Testis (tissue), 3 donors: ENCODE results near the gene SLCO1B3. TPM values are rescaled to one million over a fixed set of nuclear protein-coding genes. Genes with fewer than 3 reads are reported as not detected.

Experiments used
- DNase-seq: peaks from one replicate; pipeline ENCODE4 v3.0.0-alpha.2; 2019
- H3K27ac ChIP-seq, 2 donors: fragments of 200-600 bp; sonication (generic); one replicate each; pipeline ENCODE4 v1.5.1; 2019
- H3K27me3 ChIP-seq: fragments of 200-600 bp; sonication (generic); one replicate; pipeline ENCODE4 v1.5.1; 2019
- H3K36me3 ChIP-seq: fragments of 200-600 bp; sonication (generic); one replicate; pipeline ENCODE4 v1.5.1; 2017; ENCODE audit warnings: low read depth; ENCODE audit errors: missing control alignments
- H3K4me1 ChIP-seq: fragments of 200-600 bp; sonication (generic); one replicate; pipeline ENCODE4 v1.5.1; 2019
- H3K4me3 ChIP-seq, 2 donors: fragments of 200-600 bp; sonication (generic); one replicate each; pipeline ENCODE4 v1.5.1; 2017 to 2019
- H3K9me3 ChIP-seq: fragments of 200-600 bp; sonication (generic); one replicate; pipeline ENCODE4 v1.5.1; 2017
- CTCF ChIP-seq, 3 experiments: fragments of 450-650 bp in 2 of 3; fragments of 200-600 bp in 1 of 3; sonication (generic) in 1 of 3; IDR thresholded peaks; one replicate each; pipeline ENCODE4 v1.5.1; 2016 to 2019; ENCODE audit warnings: antibody characterized with exemption in 3 of 3, mild to moderate bottlenecking in 2 of 3, moderate library complexity in 1 of 3
- POLR2A ChIP-seq: fragments of 450-650 bp; IDR thresholded peaks from one replicate; pipeline ENCODE4 v1.6.1; 2017; ENCODE audit warnings: antibody characterized with exemption, mild to moderate bottlenecking, moderate library complexity
- WGBS, 2 donors: methylation state at CpG; one replicate each; pipeline ENCODE4 v1.1.5; 2018; 5-methylcytosine and 5-hydroxymethylcytosine counted together
- intact Hi-C: fragments of 100-400 bp; cut with DNase I; formaldehyde crosslinking; loops from one replicate; pipeline ENCODE4 v1.15.1; 2023; ENCODE audit warnings: low total_unique reads
- polyA plus RNA-seq: library from polyadenylated mRNA; stranded (reverse); fragments of 350-450 nt; fragmentation: Illumina TruSeq; extraction: RNeasy Lipid Tissue Mini Kit (QIAGEN cat#74804); gene quantifications from one replicate; pipeline ENCODE4 v1.2.3, GENCODE V29; 2014; ENCODE audit warnings: low read depth, low replicate concordance; ENCODE audit not compliant: insufficient read depth
- small RNA-seq, 2 donors: library from RNA; depleted of rRNA; stranded (forward); fragments of <200 nt; gene quantifications; one replicate each; pipeline ENCODE3, GENCODE V24; 2016
- total RNA-seq, 2 donors: library from RNA; depleted of rRNA; stranded (reverse); fragments of >200 nt; gene quantifications; one replicate each; pipeline ENCODE4 v1.2.3, GENCODE V29; 2016

Gene SLCO1B3
- total and polyA plus RNA-seq, 3 donors from 2014 or later = 1.3 to 3.9 (median 1.7) TPM

DNA sequence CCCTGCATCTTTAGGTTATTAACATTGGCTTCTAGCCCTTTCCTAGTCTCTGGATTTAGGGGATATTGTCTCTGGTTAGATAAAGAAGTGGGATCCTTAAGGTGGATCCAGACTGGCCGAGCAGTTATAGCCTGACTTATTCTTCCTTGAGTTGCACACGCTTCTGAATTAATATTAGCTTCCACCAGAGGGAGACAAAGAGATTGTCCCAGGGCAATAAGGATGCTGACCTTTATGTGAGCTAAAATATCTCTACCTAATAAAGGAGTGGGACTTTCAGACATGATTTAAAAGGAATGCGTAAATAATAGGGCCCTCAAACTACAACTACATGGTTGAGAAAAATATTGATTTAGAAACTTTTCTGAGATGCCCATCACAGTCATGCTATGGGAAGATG lies 139.7 kb downstream of the SLCO1B3 start:
- no peak for DNase-seq

GRCh38 chr12:20963303-20963702 lies 152.8 kb downstream of the SLCO1B3 start:
- no peak overlapping the region for H3K27ac ChIP-seq
- TF ChIP-seq CTCF (IDR thresholded peaks at IDR 0.05) = no peak
- no peak for TF ChIP-seq POLR2A
- WGBS, 2 donors = 79 to 80% methylated on average over 2 of the region's 2 CpGs

More for the DNA sequence above, 139.7 kb downstream of the SLCO1B3 start:
- Histone ChIP-seq H3K9me3 (no peaks in the 10 kb centered on the region), H3K27ac (no peak overlapping the region), H3K4me3 (no peak overlapping the region), H3K4me1 (no peaks in the 10 kb centered on the region), H3K36me3 (no peaks in the 10 kb centered on the region), H3K27me3 (no peaks in the 10 kb centered on the region)
- intact Hi-C loops = no loop called here
- 67 to 81% methylated on average over 3 of the region's 3 CpGs for WGBS, 2 donors
- no peak for TF ChIP-seq POLR2A
- TF ChIP-seq CTCF (IDR thresholded peaks at IDR 0.05) = peak; percentile 13 to 34 (median 28)

GRCh38 chr12:20963762-20964161 lies 153.3 kb downstream of the SLCO1B3 start:
- no peaks in the 10 kb centered on the region for H3K36me3 ChIP-seq
- H3K4me3 ChIP-seq = no peak overlapping the region
- TF ChIP-seq CTCF (IDR thresholded peaks at IDR 0.05) (no peak), POLR2A (no peak)
- H3K4me1 ChIP-seq = no peaks in the 10 kb centered on the region
- intact Hi-C loops = no loop called here
- H3K27me3 ChIP-seq = no peaks in the 10 kb centered on the region
- no peaks in the 10 kb centered on the region for H3K9me3 ChIP-seq
- H3K27ac ChIP-seq = no peak overlapping the region
- no peak for DNase-seq
- 70 to 71% methylated on average over 4 of the region's 4 CpGs for WGBS, 2 donors

More at GRCh38 chr12:20963303-20963702, 152.8 kb downstream of the SLCO1B3 start:
- no peak overlapping the region for H3K4me3 ChIP-seq
- no peaks in the 10 kb centered on the region for H3K36me3 ChIP-seq
- no peaks in the 10 kb centered on the region for H3K27me3 ChIP-seq
- DNase-seq = no peak
- intact Hi-C loops = no loop called here
- H3K9me3 ChIP-seq = no peaks in the 10 kb centered on the region
- H3K4me1 ChIP-seq = no peaks in the 10 kb centered on the region

Small RNA genes lying within 50 kb of the gene (small RNA-seq; reads per million reads assigned to genes)
- 0 reads per million in 2 donors for gene AC011604.1

Other genes with a start within 250 kb of the SLCO1B3 start
- 1 to 10 TPM; 1.1 to 1.4 TPM for gene SLCO1C1, start 115.4 kb upstream of the SLCO1B3 start, total RNA-seq
- gene SLCO1C1, start 115.4 kb upstream of the SLCO1B3 start, polyA plus RNA-seq = 2.6 TPM